GM18505 (cell line): ENCODE data around the gene CAGE1.

Experiments used
- ATAC-seq: cut with Tn5 transposase; IDR thresholded peaks from one replicate; pipeline ENCODE4 v1.9.1; 2021; ENCODE audit not compliant: unreplicated experiment
- POLR2A ChIP-seq: IDR thresholded peaks from 4 replicates; pipeline ENCODE4 v1.6.1; 2011; ENCODE audit warnings: borderline replicate concordance; ENCODE audit not compliant: insufficient read depth, insufficient read length; ENCODE audit errors: extremely low read depth

CAGE1 gene

DNA sequence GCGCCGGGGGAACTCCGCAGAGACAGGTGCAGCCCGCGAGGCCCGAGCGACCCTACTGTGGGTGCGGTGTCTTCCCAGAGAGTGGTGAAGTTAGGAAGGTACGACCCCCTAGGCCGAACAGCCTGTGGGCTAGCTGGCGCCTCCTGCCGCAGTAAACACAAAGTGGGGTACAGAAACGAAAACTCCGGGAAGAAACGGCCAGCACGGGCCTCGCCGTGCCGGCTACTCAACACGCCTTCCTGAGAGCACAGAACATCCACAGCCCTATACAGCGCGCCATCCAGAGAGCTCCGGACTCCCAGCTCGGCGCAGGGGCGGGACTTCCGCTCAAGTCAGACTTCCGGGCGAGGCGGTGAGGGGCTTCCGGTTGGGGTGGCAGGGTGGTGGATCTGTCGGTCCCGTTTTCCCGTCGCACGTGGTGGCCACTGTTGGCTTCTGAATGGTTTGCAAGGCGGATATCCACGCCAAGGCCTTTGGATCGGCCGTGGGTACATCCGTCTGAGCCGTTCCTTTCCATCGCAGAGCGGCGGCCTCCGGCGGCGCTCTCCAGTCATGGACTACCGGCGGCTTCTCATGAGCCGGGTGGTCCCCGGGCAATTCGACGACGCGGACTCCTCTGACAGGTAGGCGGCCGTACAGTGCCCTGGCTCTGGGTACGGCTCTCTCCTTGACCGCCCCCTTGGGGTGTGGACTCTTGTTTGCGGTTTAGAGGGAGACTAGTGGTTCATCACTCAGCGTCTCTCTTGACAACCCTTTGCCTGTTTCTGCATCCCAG lies at the start of gene CAGE1, which contains the start of gene RIOK1:
Gene CAGE1, minus strand, starts transcription at position 292 of the 775 bp plus-strand sequence. CDS start 2,569 bp downstream, outside the sequence.
Gene RIOK1, plus strand, starts transcription at position 358 of the 775 bp plus-strand sequence. Its CDS starts 195 bp downstream, at position 553.
- ATAC-seq = peak; percentile 97
- peak; percentile 99 for TF ChIP-seq POLR2A

DNA sequence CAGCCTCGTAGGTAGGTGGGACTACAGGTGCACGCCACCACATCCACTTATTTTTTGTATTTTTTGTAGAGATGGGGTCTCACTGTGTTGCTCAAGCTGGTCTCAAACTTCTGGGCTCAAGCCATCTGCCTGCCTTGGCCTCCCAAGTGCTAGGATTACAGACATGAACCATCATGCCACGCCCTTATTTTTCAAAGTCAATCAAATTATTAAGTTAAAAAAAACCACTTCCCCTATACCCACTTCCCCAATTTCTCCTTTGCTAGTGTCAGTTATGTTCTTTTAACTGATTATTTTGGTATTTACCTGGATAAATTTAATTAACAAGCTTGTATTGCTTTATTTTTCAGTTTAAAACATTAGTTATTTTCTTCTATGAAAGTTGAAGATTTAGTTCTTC lies 49.7 kb upstream of the CAGE1 start:
- ATAC-seq = no peak
- TF ChIP-seq POLR2A = no peak

DNA sequence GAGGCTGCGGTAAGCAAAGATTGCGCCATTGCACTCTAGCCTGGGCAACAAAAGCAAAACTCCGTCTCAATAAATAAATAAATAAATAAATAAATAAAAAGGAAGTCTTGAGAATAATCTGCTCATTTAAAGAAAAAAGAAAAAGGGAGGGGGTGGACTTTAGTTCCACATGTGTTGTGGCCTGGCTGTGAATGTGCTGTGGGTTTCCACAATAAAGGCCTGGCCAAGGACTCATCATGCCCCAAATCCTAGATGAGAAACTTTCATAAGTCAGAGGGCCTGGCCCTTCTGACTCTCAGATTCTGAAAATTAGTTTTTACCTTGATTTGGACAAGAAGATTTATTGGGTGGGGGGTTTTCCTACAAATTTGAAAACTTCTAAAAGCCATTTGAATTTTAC lies 48.5 kb upstream of the CAGE1 start:
- no peak for TF ChIP-seq POLR2A
- no peak for ATAC-seq

DNA sequence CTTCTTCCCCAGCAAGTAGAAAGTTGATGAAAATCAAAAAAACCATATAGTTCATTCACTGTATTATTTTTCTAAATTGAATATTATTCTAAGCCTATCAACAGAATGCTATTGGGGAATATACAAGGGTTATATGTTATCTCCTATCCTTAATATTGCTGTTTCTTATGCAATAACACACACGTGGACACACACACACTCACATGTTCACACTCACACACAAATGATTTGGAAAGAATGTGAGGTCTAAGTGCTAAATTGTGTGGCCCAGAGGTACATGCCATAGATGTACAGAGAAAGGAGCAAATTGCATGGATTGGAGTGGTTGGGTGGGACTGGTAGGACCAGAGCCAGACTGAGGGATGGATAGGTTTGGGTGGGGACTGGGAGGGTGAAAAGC lies 45.1 kb upstream of the CAGE1 start:
- no peak for ATAC-seq
- TF ChIP-seq POLR2A = no peak

DNA sequence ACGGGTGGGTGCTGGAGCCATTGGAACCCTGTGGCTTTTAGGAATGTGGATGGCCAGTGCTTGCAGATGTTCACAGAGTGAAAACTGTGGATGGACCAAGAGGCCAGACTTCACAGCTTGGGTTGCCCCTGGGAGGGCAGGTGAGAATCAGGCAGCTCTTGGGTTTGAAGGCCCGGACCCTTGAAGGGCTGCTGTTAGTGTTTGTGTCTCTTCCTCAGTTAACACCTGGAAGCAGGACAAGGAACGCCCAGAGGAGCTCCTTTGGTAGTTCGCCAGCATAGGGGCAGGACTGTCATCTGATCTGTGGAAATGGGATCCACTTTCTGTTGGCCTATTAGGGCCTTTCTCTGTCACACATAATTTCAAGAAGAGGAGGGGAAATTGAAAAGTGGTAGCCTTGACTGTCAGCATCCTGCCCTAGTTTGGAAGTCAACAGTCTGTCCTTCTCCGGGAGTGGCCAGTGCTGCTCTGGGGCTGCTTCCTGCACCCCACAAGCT lies 43.6 kb upstream of the CAGE1 start:
- no peak for ATAC-seq
- TF ChIP-seq POLR2A = no peak

DNA sequence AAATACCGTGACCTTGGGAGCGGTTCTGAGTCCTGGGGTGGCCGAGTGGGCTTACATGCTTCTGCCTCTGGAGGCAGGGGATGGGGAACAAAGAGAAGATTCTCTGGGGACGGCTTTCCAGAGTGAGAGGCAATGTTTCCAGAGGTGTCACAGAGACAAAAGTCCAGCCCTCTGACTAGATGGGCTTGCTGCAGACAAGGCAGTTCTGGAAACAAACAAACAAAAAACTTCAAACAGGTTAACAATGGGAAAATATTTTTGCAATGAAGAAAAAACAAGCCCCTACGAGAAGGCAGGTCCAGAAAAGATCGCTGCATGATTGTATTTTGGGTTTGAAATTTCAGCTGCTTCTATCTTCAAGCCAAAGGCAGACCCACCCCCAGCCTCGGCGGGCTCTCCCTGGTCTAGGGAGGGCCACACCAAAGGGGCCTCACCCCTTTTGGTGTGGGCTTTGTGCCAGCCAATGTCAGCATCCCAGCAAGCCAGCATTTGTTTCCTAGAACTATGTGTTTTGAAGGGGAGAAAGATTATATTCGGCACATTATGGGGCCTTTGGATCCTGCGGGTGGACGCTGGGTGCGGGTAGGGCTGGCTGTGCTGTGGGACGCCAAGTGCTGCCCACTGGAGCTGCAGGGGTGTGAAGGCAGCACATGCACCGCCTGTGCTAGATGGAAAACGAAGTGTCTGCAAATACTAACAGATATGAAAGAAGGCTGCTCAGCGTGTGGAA lies 43.0 kb upstream of the CAGE1 start:
- no peak for TF ChIP-seq POLR2A
- ATAC-seq = no peak

- ATAC-seq = no peak
- TF ChIP-seq POLR2A = no peak
These were observed 42.3 kb upstream of the CAGE1 start for GRCh38 chr6:7431674-7432390.

- TF ChIP-seq POLR2A = no peak
- no peak for ATAC-seq
These were observed 41.8 kb upstream of the CAGE1 start for GRCh38 chr6:7431313-7431673.

DNA sequence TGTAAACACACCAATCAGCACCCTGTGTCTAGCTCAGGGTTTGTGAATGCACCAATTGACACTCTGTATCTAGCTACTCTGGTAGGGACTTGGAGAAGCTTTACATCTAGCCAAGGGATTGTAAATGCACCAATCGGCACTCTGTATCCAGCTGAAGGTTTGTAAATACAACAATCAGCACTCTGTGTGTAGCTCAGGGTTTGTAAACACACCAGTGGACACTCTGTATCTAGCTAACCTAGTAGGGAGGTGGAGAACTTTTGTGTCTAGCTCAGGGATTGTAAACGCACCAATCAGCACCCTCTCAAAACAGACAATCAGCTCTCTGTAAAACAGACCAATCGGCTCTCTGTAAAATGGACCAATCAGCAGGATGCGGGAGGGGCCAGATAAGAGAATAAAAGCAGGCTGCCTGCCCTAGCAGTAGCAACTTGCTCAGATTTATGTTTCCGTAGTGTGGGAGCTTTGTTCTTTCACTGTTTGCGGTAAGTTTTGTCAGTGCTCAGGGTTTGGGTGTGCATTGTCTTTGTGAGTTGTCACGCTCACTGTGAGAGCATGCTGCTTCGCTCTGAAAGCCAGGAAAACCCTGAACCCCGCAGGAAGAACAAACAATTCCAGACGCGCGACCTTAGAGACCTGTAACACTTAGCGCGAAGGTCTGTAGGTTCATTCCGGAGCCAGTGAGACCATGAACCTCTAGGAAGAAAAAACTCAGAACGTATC lies 37.1 kb upstream of the CAGE1 start:
- ATAC-seq = no peak
- TF ChIP-seq POLR2A = no peak

DNA sequence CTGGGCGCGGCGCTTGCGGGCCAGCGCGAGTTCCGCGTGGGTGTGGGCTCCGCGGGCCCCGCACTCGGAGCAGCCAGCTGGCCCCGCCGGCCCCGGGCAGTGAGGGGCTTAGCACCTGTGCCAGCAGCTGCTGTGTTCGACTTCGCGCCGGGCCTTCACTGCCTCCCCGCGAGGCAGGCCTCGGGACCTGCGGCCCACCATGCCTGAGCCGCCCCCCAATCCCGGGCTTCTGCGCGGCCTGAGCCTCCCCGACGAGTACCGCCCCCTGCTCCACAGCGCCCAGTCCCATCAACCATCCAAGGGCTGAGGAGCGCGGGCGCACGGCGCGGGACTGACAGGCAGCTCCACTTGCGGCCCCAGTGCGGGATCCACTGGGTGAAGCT lies 36.3 kb upstream of the CAGE1 start:
- no peak for ATAC-seq
- no peak for TF ChIP-seq POLR2A

GRCh38 chr6:7424967-7425807 lies 35.6 kb upstream of the CAGE1 start:
- no peak for ATAC-seq
- no peak for TF ChIP-seq POLR2A

- TF ChIP-seq POLR2A = no peak
- no peak for ATAC-seq
These were observed 34.5 kb upstream of the CAGE1 start for GRCh38 chr6:7424058-7424457.
